ENCODE data around the gene TENT5A.
A peak's percentile ranks its signal among the peaks of the same experiment; 100 is the strongest.

TENT5A gene

GRCh38 chr6:81752921-81753710 is 635 bp upstream of the TENT5A start (continued):
- peak; percentile 95 for TF ChIP-seq ZNF449 (tag by site-specific recombination; IDR thresholded peaks at IDR 0.05)
- TF ChIP-seq ZNF121 (tag by site-specific recombination; IDR thresholded peaks at IDR 0.05), result no peak
- no peak for TF ChIP-seq ZNF510 (tag by site-specific recombination; IDR thresholded peaks at IDR 0.05; ENCODE audit: insufficient replicate concordance)
- TF ChIP-seq ZFP37 (tag by site-specific recombination; IDR thresholded peaks at IDR 0.05), result no peak
- no peak for TF ChIP-seq ZNF777 (tag by site-specific recombination; IDR thresholded peaks at IDR 0.05; ENCODE audit: borderline replicate concordance)
- TF ChIP-seq ZBTB49 (tag by site-specific recombination; IDR thresholded peaks at IDR 0.05; ENCODE audit: low read depth), result no peak
- peak; percentile 84 for TF ChIP-seq ZFHX2 (tag by site-specific recombination; conservative IDR thresholded peaks at IDR 0.05)
- TF ChIP-seq TCF7L2 (IDR thresholded peaks at IDR 0.05; ENCODE audit: borderline replicate concordance, low read depth, low read length), result no peak
- 0 out of 2 replicates have a peak, but pooled peaks have one; percentile 17 for TF ChIP-seq SP7 (tag by site-specific recombination; IDR thresholded peaks at IDR 0.05)
- no peak for TF ChIP-seq OVOL3 (tag by site-specific recombination; IDR thresholded peaks at IDR 0.05)
- TF ChIP-seq ZNF169 (tag by site-specific recombination; IDR thresholded peaks at IDR 0.05), result no peak
- TF ChIP-seq ZNF585B (tag by site-specific recombination; IDR thresholded peaks at IDR 0.05), result no peak
- 0 out of 2 replicates have a peak, but pooled peaks have one; percentile 10 for TF ChIP-seq ZSCAN30 (tag by site-specific recombination; IDR thresholded peaks at IDR 0.05)
- TF ChIP-seq ZBTB7A (tag by site-specific recombination; IDR thresholded peaks at IDR 0.05; ENCODE audit: low read depth), result no peak
- no peak for TF ChIP-seq ZNF654 (tag by site-specific recombination; IDR thresholded peaks at IDR 0.05; ENCODE audit: low read depth)
- TF ChIP-seq ZNF639 (tag by site-specific recombination; IDR thresholded peaks at IDR 0.05), result no peak
- no peak for TF ChIP-seq ZNF112 (tag by site-specific recombination; IDR thresholded peaks at IDR 0.05)
- TF ChIP-seq YY1 (tag by site-specific recombination; IDR thresholded peaks at IDR 0.05), result no peak; the same call in 1 of the 2 replicates
- TF ChIP-seq ZXDB (tag by site-specific recombination; IDR thresholded peaks at IDR 0.05), result peak; percentile 35; the same call in 1 of the 2 replicates

- H3K4me1 ChIP-seq (ENCODE audit: control insufficient read depth, insufficient read depth, low read length), result peaks cover 2% of the 10 kb centered on the region; the same call in 1 of the 2 replicates
- CTCF ChIA-PET, result interaction anchor here (0.6 to 1.4 kb wide), 7 partner anchors 8 to 209 kb away, joined by 3 to 6 read pairs (median 3); no protein-coding TSS in a partner anchor
- H3K36me3 ChIP-seq (ENCODE audit: control insufficient read depth in 2 of 2, insufficient read depth in 1 of 2, low read length in 2 of 2), result peaks cover 0 to 22% of the 10 kb centered on the region in 2 experiments; a peak in 1 of 3 replicates
- H3K9me3 ChIP-seq (ENCODE audit: control insufficient read depth, insufficient read depth, low read depth, low read length), result no peaks in the 10 kb centered on the region
- peak overlapping the region; percentile 72 for H3K27ac ChIP-seq (ENCODE audit: extremely low read depth, low read depth, low read length)
- H3K4me3 ChIP-seq (ENCODE audit: low read depth, low read length), result peak overlapping the region; percentile 95
- POLR2A ChIA-PET, result interaction anchor here (1.3 to 2.4 kb wide), 3 partner anchors 15 to 254 kb away, joined by 6 to 20 read pairs (median 7); no protein-coding TSS in a partner anchor
- TF ChIP-seq KLF8 (tag by site-specific recombination; IDR thresholded peaks at IDR 0.05) (no peak), PRDM10 (tag by site-specific recombination; IDR thresholded peaks at IDR 0.05) (peak; percentile 57; the same call in 1 of the 2 replicates), SCRT2 (tag by site-specific recombination; IDR thresholded peaks at IDR 0.05) (peak; percentile 76), ZNF600 (tag by site-specific recombination; IDR thresholded peaks at IDR 0.05) (peak; percentile 96), ZSCAN4 (tag by site-specific recombination; IDR thresholded peaks at IDR 0.05) (no peak), ZFP41 (tag by site-specific recombination; IDR thresholded peaks at IDR 0.05; ENCODE audit: borderline replicate concordance) (no peak)
Observed at GRCh38 chr6:81751388-81752083, 945 bp downstream of the TENT5A start.
